ENCODE results near the gene CRY2. TPM values are rescaled to one million over a fixed set of nuclear protein-coding genes. Genes with fewer than 3 reads are reported as not detected.
"Not testable (repeated sequence)": the region's sequence is repeated elsewhere in the genome, so short reads cannot be mapped to it uniquely, and the experiment has no call there.

Gene CRY2
- total and polyA plus RNA-seq, 2 of the 13 experiments (the other 11 are each of a cell fraction or from before 2014, with no cell fraction given): 10.1 to 12.2 TPM

DNA sequence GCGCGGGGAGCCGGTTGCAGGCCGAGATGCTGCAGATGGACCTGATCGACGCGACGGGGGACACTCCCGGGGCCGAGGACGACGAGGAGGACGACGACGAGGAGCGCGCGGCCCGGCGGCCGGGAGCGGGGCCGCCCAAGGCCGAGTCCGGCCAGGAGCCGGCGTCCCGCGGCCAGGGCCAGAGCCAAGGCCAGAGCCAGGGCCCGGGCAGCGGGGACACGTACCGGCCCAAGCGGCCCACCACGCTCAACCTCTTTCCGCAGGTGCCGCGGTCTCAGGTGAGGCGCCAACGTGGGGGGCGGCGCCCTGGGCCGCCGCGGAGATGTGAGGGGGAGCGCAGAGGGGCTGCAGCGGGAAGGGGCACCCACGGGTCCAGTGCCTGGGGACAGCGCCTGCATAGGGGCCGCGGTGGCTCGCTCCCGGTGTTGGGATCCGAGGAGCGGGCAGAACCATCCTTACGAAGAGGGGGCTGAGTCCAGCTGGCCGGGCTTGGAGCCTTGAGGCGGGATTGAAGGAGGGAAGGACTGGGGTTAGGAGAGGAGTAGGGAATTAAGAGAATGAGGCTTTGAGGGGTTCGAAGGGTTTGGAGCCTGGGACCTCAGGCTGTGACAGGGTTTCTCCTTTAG, 53.0 kb downstream of the CRY2 start:
- H4K20me1 ChIP-seq (ENCODE audit: insufficient read depth, low read length); in situ Hi-C loops (cut with HindIII; ENCODE audit: extremely low pct_ligation_motif_present, low pct_unique_long_range_greater_than_20kb); CTCF ChIA-PET (ENCODE audit: low intra/inter-chr PET ratio, low total read pairs); DNase-seq (ENCODE audit: low spot score); BruUV-seq (replicated peaks); H2AFZ ChIP-seq (ENCODE audit: low read length); H3K79me2 ChIP-seq (ENCODE audit: insufficient read depth, low read length); FAIRE-seq; POLR2A ChIA-PET; H3K27ac ChIP-seq (ENCODE audit: extremely low read length, insufficient read depth, low read length); H3K36me3 ChIP-seq (replicated peaks in 1 of 2; ENCODE audit: control insufficient read depth in 1 of 2, insufficient read depth in 2 of 2, low read length in 2 of 2); H3K9me3 ChIP-seq (ENCODE audit: low read length); intact Hi-C loops (cut with micrococcal nuclease; ENCODE audit: unreplicated experiment); TF ChIP-seq NONO (IDR thresholded peaks at IDR 0.05): not testable (repeated sequence)
- WGBS (ENCODE audit: low lambda C conversion rate): 15% methylated on average over 10 of the region's 59 CpGs
- Histone ChIP-seq H3K27me3 (ENCODE audit: control insufficient read depth in 1 of 2, insufficient read depth in 2 of 2, low read length in 2 of 2) (peaks cover 0 to 21% of the 10 kb centered on the region in 2 experiments; a peak in 1 of 5 replicates), H3K4me1 (ENCODE audit: insufficient read depth, low read length) (peaks cover 46% of the 10 kb centered on the region), H3K4me3 (replicated peaks in 1 of 3; ENCODE audit: insufficient read depth in 1 of 3, low read depth in 2 of 3, low read length in 3 of 3) (peak overlapping the region; percentile 50 to 71 (median 62); a peak in 5 of 6 replicates), H3K4me2 (ENCODE audit: low read depth, low read length) (peak overlapping the region; percentile 86), H3K9ac (ENCODE audit: insufficient read depth, low read depth, low read length) (peak overlapping the region; percentile 41; the same call in 1 of the 2 replicates)
- TF ChIP-seq ZNF687 (CRISPR knock-in tag; IDR thresholded peaks at IDR 0.05) (peak; percentile 22; the same call in 1 of the 2 replicates), ZFY (CRISPR knock-in tag; IDR thresholded peaks at IDR 0.05) (peak; percentile 60; the same call in 1 of the 2 replicates), ZFX (CRISPR knock-in tag; IDR thresholded peaks at IDR 0.05; ENCODE audit: low read depth) (peak; percentile 56; the same call in 1 of the 2 replicates), ZBTB2 (CRISPR knock-in tag; IDR thresholded peaks at IDR 0.05; ENCODE audit: low read depth) (0 out of 2 replicates have a peak, but pooled peaks have one; percentile 31), NONO (CRISPR knock-in tag; conservative IDR thresholded peaks at IDR 0.05) (0 out of 2 replicates have a peak, but pooled peaks have one; percentile 30)
- TF ChIP-seq, protein P1, sequence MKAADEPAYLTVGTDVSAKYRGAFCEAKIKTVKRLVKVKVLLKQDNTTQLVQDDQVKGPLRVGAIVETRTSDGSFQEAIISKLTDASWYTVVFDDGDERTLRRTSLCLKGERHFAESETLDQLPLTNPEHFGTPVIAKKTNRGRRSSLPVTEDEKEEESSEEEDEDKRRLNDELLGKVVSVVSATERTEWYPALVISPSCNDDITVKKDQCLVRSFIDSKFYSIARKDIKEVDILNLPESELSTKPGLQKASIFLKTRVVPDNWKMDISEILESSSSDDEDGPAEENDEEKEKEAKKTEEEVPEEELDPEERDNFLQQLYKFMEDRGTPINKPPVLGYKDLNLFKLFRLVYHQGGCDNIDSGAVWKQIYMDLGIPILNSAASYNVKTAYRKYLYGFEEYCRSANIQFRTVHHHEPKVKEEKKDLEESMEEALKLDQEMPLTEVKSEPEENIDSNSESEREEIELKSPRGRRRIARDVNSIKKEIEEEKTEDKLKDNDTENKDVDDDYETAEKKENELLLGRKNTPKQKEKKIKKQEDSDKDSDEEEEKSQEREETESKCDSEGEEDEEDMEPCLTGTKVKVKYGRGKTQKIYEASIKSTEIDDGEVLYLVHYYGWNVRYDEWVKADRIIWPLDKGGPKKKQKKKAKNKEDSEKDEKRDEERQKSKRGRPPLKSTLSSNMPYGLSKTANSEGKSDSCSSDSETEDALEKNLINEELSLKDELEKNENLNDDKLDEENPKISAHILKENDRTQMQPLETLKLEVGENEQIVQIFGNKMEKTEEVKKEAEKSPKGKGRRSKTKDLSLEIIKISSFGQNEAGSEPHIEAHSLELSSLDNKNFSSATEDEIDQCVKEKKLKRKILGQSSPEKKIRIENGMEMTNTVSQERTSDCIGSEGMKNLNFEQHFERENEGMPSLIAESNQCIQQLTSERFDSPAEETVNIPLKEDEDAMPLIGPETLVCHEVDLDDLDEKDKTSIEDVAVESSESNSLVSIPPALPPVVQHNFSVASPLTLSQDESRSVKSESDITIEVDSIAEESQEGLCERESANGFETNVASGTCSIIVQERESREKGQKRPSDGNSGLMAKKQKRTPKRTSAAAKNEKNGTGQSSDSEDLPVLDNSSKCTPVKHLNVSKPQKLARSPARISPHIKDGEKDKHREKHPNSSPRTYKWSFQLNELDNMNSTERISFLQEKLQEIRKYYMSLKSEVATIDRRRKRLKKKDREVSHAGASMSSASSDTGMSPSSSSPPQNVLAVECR (CRISPR knock-in tag; IDR thresholded peaks at IDR 0.05; ENCODE audit: borderline replicate concordance): peak; percentile 28; the same call in 1 of the 2 replicates
- peak; percentile 34 for ATAC-seq

Data from HepG2 (cell line).